NCI-H1417 (cell line): ENCODE data around the gene DNAI1.

Experiments
- DNase-seq, 3 experiments: peaks; one replicate each; lab custom pipeline; 2025; lab: John Stamatoyannopoulos, UW

Gene DNAI1

GRCh38 chr9:34490760-34491159, 32.2 kb downstream of the DNAI1 start:
- DNase-seq, result no peak

GRCh38 chr9:34491596-34491995, 33.0 kb downstream of the DNAI1 start:
- no peak for DNase-seq

GRCh38 chr9:34492051-34492450, 33.4 kb downstream of the DNAI1 start:
- DNase-seq, result peak in 1 of 3 experiments; percentile 4

- DNase-seq, result no peak
These were observed 35.4 kb downstream of the DNAI1 start for GRCh38 chr9:34493972-34494535.

- no peak for DNase-seq
These were observed 37.6 kb downstream of the DNAI1 start for GRCh38 chr9:34496149-34496712.

- DNase-seq, result peak in 2 of 3 experiments; percentile 13 to 20
These were observed 39.9 kb downstream of the DNAI1 start for GRCh38 chr9:34498553-34498952.

GRCh38 chr9:34499076-34499475, 40.5 kb downstream of the DNAI1 start:
- no peak for DNase-seq

GRCh38 chr9:34500623-34501267, 42.1 kb downstream of the DNAI1 start:
- DNase-seq, result peak; percentile 15 to 65 (median 61)

GRCh38 chr9:34501372-34501771, 42.8 kb downstream of the DNAI1 start:
- no peak for DNase-seq

- no peak for DNase-seq
These were observed 43.4 kb downstream of the DNAI1 start for GRCh38 chr9:34501889-34502425.

GRCh38 chr9:34502471-34502870, 43.9 kb downstream of the DNAI1 start:
- no peak for DNase-seq

- no peak for DNase-seq
These were observed 44.3 kb downstream of the DNAI1 start for GRCh38 chr9:34502891-34503290.

GRCh38 chr9:34503406-34503805, 44.8 kb downstream of the DNAI1 start:
- no peak for DNase-seq

- DNase-seq, result no peak
These were observed 46.9 kb downstream of the DNAI1 start for GRCh38 chr9:34505370-34506120.

- DNase-seq, result no peak
These were observed 48.0 kb downstream of the DNAI1 start for GRCh38 chr9:34506623-34507022.

- no peak for DNase-seq
These were observed 49.0 kb downstream of the DNAI1 start for GRCh38 chr9:34507556-34507955.

- DNase-seq, result no peak
These were observed 49.4 kb downstream of the DNAI1 start for GRCh38 chr9:34507966-34508365.

GRCh38 chr9:34508463-34508862, 49.9 kb downstream of the DNAI1 start:
- DNase-seq, result no peak

GRCh38 chr9:34508951-34509350, 50.3 kb downstream of the DNAI1 start:
- DNase-seq, result no peak

GRCh38 chr9:34510497-34511468, 52.2 kb downstream of the DNAI1 start:
- peak in 2 of 3 experiments; percentile 14 to 56 for DNase-seq
